SHP77 (cell line): Measurements from ENCODE around the gene GARIN5A.
A peak's percentile ranks its signal among the peaks of the same experiment; 100 is the strongest.
"Not testable (repeated sequence)": the region's sequence is repeated elsewhere in the genome, so short reads cannot be mapped to it uniquely, and the experiment has no call there.

Experiments used
- DNase-seq, 2 experiments: peaks; one replicate each; lab custom pipeline; 2025; lab: John Stamatoyannopoulos, UW

The GARIN5A gene

GRCh38 chr19:50488389-50489194, 11.9 kb upstream of the GARIN5A start:
- DNase-seq, result no peak

DNA sequence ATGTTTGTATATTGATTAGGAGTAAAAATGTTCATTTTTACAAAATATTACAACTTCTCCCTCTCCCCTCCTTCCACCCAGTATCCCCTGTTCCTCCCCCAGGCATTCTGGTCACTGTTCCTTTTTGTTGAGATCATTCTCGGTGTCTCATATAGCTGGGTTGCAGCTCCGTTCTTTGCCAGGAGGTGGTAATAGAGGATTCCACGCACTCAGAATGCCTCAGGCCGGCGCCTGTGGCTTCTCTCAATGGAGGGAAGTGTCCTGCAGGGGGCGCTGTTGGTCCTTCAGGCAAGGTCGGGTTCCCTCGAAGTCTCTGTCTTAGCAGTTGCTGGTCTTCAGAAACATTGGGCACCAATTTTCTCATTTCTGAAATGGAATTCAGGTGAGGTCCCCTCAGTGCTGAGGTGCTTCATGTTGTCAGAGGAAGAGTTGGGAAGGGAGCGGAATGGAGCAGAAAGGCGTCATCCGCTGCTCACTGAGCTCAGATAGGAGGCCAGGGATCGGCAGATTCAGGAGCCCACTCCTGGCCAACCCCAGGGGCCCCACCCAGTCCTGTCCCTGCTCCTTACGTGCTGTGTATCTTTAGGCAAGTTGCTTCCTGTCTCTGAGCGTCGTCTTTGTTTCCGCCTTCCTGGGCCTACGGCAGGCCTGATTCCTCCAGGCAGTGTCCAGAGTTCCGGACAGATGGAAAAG, 10.3 kb upstream of the GARIN5A start:
- peak; percentile 61 to 72 for DNase-seq

DNA sequence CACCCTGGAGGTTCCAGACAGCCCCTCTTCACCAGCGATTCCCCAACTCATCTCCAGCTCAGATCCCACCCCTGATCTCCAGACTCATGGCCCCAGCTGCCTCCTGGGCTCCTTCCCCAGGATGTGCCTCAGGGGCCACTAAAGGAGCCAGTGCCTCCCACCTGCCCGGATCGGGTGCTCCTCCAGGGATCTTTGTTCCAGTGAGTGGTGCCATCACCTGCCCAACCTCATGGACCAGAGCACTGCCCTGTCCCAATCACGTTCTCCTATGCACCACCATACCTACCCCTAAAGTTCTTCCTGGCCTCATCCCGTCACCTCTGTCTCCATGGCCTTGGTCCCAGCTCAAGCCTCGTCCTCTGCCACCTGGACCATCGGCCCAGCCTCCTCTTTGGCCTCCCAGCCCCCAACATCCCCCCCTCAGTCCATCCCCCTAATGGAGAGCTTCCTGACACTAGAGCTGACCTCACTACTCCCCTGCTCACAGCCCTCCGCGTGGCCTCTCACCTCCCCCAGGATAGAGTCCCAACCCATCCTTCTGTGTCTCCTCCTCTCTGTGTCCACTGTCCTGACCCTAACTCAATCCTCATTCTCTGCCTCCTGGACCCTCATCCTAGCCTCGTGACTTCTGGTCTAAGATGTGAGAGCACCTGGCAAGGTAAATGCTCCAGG, 8.8 kb upstream of the GARIN5A start:
- DNase-seq, result no peak

- DNase-seq, result no peak
Measured at GRCh38 chr19:50482916-50483315, 6.3 kb upstream of the GARIN5A start.

DNA sequence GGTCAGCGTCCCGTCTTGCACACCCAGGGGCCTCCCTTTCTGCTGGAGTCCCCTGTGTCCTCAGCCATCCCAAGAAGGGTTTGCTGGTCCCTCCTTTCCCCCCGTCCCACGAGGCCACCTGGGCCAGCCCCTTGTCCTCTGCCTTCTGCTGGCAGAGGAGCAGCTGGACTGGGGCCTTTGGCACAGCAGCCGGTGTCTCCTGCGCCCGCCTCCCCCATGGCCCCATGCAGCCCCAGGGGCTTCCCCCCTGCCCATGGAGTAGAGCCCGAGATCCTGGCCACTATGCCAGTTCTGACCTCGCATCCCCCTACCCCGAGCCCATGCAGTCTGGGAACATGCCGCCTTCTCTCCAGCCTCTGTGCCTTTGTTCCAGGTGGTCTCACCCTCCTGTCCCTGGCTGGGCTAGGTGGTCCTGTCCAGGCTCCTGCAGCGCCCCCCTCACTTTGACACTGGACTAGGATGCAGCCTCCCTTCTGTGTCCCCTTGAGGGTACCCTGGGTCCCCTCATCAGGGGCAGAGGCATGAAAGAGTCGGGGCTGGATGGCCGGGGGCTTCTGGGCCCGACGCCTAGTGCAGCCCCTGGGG, 5.7 kb upstream of the GARIN5A start:
- no peak for DNase-seq

GRCh38 chr19:50481351-50482149, 4.9 kb upstream of the GARIN5A start:
- DNase-seq, result no peak

DNA sequence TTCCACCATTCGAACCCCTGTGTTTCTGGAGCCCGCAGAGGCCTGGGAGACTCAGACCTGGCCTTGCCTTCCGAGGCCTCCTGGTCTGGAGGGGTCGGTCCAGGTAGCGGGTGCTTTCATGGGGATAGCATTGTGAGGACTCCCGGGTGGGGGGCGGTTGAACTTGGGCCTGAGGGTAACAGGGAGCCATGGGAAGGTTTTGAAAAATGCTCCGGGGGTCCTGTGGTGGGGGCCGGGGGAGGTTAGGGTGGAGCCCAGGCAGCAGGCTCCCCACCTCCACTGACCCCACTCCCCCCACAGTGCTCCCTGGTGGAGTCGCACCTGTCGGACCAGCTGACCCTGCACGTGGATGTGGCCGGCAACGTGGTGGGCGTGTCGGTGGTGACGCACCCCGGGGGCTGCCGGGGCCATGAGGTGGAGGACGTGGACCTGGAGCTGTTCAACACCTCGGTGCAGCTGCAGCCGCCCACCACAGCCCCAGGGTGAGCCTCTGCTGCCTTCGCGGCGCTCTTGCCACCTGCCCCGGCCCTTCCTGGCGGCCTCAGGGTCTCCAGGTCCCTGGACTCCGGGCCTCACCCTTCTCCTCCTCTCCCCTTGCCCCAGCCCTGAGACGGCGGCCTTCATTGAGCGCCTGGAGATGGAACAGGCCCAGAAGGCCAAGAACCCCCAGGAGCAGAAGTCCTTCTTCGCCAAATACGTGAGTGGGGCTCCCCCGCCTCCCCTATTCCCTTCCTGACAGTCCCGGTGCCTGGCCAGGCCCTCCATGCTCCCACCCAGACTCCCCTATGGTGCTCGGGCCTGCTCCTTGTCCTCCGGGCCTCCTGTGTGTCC, 3.8 kb upstream of the GARIN5A start:
- no peak for DNase-seq

DNA sequence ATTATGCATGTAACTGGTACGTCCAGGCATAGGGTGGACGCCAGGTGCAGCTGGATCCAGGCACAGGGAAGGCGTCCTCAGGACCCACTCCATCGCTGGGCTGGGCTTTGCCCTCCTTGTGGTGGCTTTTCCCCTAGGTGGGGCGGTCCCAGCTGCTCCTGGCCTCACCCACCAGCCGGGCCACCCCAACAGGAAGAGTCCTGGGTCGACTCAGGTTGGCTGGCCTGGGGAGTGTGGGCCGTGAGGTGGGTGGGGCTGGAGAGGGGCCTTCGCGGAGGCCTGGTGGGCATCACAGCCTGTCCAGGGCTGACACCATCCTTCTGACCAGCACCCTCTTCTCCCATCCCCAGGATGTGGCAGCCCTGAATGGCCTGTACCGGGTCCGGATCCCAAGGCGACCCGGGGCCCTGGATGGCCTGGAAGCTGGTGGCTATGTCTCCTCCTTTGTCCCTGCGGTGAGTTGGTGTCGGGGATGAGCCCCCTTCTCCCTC, 3.2 kb upstream of the GARIN5A start:
- DNase-seq, result no peak

GRCh38 chr19:50478901-50479715, 2.5 kb upstream of the GARIN5A start:
- peak; percentile 26 to 30 for DNase-seq

- no peak for DNase-seq
Measured at GRCh38 chr19:50477751-50478515, 1.3 kb upstream of the GARIN5A start.

DNA sequence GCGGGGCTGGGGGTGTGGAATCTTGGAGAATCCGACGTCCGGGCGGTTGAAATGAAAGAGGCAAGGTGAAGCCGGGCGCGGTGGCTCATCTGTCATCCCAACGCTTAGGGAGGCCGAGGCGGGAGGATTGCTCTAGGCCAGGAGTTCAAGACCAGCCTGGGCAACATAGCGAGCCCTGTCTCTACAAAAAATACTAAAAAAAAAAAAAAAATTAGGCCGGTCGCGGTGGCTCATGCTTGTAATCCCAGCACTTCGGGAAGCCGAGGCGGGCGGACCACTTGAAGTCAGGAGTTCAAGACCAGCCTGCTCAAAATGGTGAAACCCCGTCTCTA, 225 bp upstream of the GARIN5A start:
- no peak for DNase-seq

DNA sequence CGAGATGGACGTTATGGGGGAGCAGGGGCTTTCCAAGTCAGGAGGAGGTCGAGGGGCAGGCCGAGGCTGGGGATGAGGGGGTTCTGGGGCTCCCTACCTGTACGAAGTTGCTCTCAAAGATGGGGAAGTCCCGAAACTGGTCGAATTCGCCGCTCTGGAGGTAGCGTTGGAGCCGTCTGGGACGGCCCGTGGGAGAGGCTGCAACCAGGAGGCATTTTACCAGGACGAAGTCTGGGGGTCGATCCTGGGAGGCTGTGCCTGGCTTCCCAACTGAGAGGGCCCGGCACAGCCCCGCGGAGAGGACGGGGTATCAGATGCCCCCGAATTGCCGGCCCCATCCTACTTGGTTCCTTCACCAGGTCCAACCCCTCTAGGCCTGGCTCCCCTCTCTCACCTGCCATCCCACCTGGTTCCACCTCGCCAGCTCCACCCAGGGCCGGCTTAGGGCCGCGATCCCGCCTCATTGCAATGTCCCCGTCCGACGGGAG, 868 bp downstream of the GARIN5A start:
- DNase-seq, result no peak

- no peak for DNase-seq
Measured at GRCh38 chr19:50475101-50475568, 1.5 kb downstream of the GARIN5A start.

DNA sequence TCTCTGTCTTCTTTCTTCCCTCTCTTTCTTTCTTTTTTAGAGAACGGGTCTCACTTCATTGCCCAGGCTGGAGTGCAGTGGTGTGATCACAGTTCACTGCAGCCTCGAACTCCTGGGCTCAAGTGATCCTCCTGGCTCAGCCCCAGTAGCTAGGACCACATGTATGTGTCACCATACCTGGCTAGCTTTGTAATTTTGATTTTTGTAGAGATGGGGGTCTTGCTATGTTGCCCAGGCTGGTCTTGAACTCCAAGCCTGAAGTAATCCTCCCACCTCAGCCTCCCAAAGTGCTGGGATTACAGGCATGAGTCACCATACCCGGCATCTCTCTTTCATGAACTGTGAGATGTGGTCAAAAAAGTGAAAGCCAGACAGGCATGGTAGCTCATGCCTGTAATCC, 3.3 kb downstream of the GARIN5A start:
- DNase-seq, result not testable (repeated sequence)

GRCh38 chr19:50468818-50469217, 7.8 kb downstream of the GARIN5A start:
- no peak for DNase-seq

GRCh38 chr19:50467566-50467965, 9.1 kb downstream of the GARIN5A start:
- no peak for DNase-seq

DNA sequence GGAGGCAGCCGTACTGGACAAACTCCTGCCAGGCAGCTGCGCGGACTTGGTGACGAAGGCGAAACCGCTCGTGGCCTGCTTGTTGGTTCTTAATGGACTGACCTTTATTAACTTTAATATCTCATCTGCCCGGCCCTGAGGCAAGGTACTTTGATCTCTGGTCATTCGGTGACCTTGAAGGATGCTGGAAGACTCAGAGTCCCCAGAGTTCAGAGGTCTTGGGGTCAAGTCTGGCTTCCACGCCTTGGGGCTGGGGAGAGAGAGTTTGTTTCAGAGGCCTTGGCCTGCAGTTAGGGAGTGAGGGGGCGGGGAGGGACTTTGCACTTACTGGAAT, 10.0 kb downstream of the GARIN5A start:
- DNase-seq, result no peak

GRCh38 chr19:50465986-50466705, 10.5 kb downstream of the GARIN5A start:
- DNase-seq, result peak; percentile 77 to 92
